ENCODE results near the gene CNTD1. TPM values are rescaled to one million over a fixed set of nuclear protein-coding genes. Genes with fewer than 3 reads are reported as not detected.
A peak's percentile ranks its signal among the peaks of the same experiment; 100 is the strongest.
"Not testable (repeated sequence)": the region's sequence is repeated elsewhere in the genome, so short reads cannot be mapped to it uniquely, and the experiment has no call there.

Gene CNTD1
- total RNA-seq, 2 donors from 2014 or later = 0.61 TPM; not detected in 1

DNA sequence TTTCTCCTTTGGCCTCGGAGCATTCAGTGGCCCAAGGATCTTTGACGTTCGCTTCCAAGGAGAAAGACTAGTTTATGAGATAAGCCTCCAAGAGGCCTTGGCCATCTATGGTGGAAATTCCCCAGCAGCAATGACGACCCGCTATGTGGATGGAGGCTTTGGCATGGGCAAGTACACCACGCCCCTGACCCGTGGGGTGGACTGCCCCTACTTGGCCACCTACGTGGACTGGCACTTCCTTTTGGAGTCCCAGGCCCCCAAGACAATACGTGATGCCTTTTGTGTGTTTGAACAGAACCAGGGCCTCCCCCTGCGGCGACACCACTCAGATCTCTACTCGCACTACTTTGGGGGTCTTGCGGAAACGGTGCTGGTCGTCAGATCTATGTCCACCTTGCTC, 53.7 kb downstream of the CNTD1 start:
- intact Hi-C loops (cut with DNase I) = no loop called here
- H3K27ac ChIP-seq = peak overlapping the region; percentile 44
- no peaks in the 10 kb centered on the region for H3K27me3 ChIP-seq
- TF ChIP-seq, protein P1, sequence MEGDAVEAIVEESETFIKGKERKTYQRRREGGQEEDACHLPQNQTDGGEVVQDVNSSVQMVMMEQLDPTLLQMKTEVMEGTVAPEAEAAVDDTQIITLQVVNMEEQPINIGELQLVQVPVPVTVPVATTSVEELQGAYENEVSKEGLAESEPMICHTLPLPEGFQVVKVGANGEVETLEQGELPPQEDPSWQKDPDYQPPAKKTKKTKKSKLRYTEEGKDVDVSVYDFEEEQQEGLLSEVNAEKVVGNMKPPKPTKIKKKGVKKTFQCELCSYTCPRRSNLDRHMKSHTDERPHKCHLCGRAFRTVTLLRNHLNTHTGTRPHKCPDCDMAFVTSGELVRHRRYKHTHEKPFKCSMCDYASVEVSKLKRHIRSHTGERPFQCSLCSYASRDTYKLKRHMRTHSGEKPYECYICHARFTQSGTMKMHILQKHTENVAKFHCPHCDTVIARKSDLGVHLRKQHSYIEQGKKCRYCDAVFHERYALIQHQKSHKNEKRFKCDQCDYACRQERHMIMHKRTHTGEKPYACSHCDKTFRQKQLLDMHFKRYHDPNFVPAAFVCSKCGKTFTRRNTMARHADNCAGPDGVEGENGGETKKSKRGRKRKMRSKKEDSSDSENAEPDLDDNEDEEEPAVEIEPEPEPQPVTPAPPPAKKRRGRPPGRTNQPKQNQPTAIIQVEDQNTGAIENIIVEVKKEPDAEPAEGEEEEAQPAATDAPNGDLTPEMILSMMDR (IDR thresholded peaks at IDR 0.05) = no peak
- H3K36me3 ChIP-seq = no peaks in the 10 kb centered on the region
- DNase-seq = no peak
- H3K9me3 ChIP-seq = no peaks in the 10 kb centered on the region
- no peak overlapping the region for H3K9ac ChIP-seq (ENCODE audit: low read depth in 2 of 2, low read length in 2 of 2)
- H3K4me3 ChIP-seq = no peak overlapping the region
- no peaks in the 10 kb centered on the region for H3K4me1 ChIP-seq

DNA sequence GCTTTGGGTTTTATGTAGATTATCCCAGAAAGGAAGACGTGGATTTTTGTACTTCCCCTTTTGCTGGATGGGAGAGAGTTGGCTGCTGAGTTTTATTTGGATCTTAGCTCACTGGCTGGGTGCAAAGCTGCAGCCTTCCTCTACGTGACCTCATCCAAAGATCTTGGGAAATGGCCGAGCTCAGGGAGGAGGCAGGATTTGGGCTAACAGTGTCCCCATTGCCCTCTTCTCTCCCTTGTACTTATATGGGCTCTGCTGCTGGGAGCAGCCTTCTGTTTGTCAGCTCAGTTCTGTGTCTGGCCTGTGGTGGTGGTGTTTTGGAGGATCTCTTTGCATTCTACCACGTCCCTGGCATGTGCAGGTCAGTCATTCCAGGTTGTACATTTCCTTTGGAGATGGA, 54.3 kb downstream of the CNTD1 start:
- no peaks in the 10 kb centered on the region for H3K4me1 ChIP-seq
- intact Hi-C loops (cut with DNase I) = no loop called here
- TF ChIP-seq, protein P1 (IDR thresholded peaks at IDR 0.05) = no peak
- peak overlapping the region in 1 of 2 donors; percentile 1 for H3K9ac ChIP-seq (ENCODE audit: low read depth in 2 of 2, low read length in 2 of 2)
- DNase-seq = no peak
- peak overlapping the region; percentile 44 for H3K27ac ChIP-seq
- H3K36me3 ChIP-seq = no peaks in the 10 kb centered on the region
- no peaks in the 10 kb centered on the region for H3K9me3 ChIP-seq
- peak overlapping the region; percentile 24 for H3K4me3 ChIP-seq
- H3K27me3 ChIP-seq = no peaks in the 10 kb centered on the region

DNA sequence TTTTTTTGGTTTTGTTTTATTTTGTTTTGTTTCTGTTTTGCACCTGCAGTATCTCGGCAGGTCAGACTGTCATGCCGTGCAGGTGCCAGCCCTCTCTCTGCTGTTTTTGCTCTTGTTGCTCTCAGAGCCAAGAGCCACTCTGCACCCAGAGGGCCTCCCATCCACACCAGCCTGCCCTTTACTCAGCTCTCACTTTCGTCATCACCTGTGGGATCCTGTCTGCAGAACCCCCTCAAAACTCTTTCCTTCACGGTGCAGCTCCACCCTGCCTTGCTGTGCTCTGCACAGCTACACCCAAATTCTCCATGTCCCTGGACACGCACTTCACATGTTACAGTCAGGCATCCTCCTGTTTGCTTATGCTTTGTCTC, 54.9 kb downstream of the CNTD1 start:
- H3K36me3 ChIP-seq = no peaks in the 10 kb centered on the region
- TF ChIP-seq, protein P1 (IDR thresholded peaks at IDR 0.05) = no peak
- peak overlapping the region; percentile 1 to 36 for H3K9ac ChIP-seq (ENCODE audit: low read depth in 2 of 2, low read length in 2 of 2)
- no peak overlapping the region for H3K27ac ChIP-seq
- intact Hi-C loops (cut with DNase I) = no loop called here
- no peaks in the 10 kb centered on the region for H3K9me3 ChIP-seq
- H3K4me1 ChIP-seq = no peaks in the 10 kb centered on the region
- no peaks in the 10 kb centered on the region for H3K27me3 ChIP-seq
- H3K4me3 ChIP-seq = peak overlapping the region; percentile 24
- no peak for DNase-seq

DNA sequence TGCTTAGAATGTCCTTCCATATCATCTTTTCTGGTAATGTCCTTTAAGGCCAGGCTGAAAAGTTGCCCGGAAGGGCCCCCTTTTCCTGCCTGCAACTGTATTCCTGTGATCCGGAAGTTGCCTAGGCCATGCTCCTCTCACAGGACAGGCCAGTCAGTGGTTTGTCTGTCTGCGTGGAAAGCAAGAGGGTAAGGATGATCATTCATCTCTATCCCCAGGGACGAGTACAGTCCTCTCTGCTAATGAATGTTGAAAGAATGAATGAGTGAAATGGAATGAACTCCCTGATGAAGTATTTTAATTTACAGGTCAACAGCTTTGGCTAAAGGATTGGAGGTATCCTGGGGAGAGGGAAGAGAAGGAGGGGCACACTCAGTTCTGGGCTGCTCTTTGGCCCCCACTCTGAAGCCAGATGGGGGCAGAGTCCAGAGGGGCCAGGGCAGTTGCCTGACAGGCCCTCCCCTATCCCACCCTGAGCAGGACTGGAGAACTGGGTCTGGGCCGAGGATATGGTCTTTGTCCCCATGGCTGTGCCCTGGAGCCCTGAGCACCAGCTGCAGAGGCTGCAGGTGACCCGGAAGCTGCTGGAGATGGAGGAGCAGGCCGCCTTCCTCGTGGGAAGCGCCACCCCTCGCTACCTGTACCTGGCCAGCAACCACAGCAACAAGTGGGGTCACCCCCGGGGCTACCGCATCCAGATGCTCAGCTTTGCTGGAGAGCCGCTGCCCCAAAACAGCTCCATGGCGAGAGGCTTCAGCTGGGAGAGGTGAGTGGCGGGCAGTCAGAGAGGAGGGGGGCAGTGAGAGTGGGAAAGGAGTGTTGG, 55.5 kb downstream of the CNTD1 start:
- Histone ChIP-seq H3K9ac (ENCODE audit: low read depth in 2 of 2, low read length in 2 of 2) (peak overlapping the region in 1 of 2 donors; percentile 36), H3K36me3 (no peaks in the 10 kb centered on the region), H3K9me3 (no peaks in the 10 kb centered on the region), H3K27ac (no peak overlapping the region), H3K4me3 (peak overlapping the region; percentile 24), H3K27me3 (no peaks in the 10 kb centered on the region), H3K4me1 (no peaks in the 10 kb centered on the region)
- DNase-seq = no peak
- intact Hi-C loops (cut with DNase I) = no loop called here
- TF ChIP-seq, protein P1 (IDR thresholded peaks at IDR 0.05) = no peak

DNA sequence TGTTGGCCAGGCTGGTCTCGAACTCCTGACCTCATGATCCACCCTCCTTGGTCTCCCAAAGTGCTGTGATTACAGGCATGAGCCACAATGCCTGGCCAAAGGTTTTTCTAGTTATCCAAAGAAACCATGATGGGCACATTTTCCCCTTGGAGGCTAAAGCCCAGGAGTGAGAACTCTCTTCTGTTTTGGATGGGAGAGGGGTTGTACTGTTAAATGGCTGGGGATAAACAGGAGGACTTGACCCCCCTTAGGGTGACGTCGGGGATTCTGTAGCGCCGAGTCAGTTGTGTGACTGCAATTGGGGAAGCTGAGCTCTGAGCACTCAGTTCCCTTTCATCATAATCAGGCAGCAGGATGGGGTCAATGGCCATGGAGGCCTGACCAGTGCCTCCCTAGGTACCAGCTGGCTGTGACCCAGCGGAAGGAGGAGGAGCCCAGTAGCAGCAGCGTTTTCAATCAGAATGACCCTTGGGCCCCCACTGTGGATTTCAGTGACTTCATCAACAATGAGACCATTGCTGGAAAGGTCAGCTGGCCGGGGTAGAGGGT, 56.5 kb downstream of the CNTD1 start:
- intact Hi-C loops (cut with DNase I) = no loop called here
- DNase-seq = no peak
- Histone ChIP-seq H3K27me3 (no peaks in the 10 kb centered on the region), H3K36me3 (no peaks in the 10 kb centered on the region), H3K9me3 (no peaks in the 10 kb centered on the region), H3K4me3 (no peak overlapping the region), H3K9ac (ENCODE audit: low read depth in 2 of 2, low read length in 2 of 2) (no peak overlapping the region), H3K27ac (no peak overlapping the region), H3K4me1 (no peaks in the 10 kb centered on the region)
- TF ChIP-seq, protein P1 (IDR thresholded peaks at IDR 0.05) = no peak

DNA sequence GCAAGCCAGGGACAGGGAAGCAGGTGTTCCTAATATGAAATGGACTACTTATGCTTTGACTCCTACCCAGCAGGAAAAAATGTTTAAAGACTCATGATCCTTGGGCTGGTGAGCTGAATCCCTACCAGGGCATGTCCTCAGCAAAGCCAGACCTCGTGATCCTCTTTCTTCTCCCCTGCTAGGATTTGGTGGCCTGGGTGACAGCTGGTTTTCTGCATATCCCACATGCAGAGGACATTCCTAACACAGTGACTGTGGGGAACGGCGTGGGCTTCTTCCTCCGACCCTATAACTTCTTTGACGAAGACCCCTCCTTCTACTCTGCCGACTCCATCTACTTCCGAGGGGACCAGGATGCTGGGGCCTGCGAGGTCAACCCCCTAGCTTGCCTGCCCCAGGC, 57.4 kb downstream of the CNTD1 start:
- H3K9ac ChIP-seq (ENCODE audit: low read depth in 2 of 2, low read length in 2 of 2); H3K4me1 ChIP-seq; H3K9me3 ChIP-seq; H3K4me3 ChIP-seq; H3K36me3 ChIP-seq; DNase-seq; H3K27ac ChIP-seq; intact Hi-C loops (cut with DNase I); H3K27me3 ChIP-seq: not testable (repeated sequence)

DNA sequence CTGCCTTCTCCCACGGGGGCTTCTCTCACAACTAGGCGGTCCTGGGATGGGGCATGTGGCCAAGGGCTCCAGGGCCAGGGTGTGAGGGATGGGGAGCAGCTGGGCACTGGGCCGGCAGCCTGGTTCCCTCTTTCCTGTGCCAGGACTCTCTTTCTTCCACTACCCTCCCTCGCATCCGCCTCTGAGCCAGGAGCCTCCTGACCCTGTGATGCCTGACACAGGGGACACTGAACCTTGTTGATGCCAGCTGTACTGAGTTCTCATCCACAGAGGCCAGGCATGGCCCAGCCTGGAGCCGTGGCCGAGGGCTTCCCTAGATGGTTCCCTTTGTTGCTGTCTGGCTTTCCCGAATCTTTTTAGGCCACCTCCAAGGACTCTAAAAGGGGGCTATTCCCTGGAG, 57.9 kb downstream of the CNTD1 start:
- DNase-seq; H3K4me3 ChIP-seq; H3K9me3 ChIP-seq; H3K27ac ChIP-seq; H3K36me3 ChIP-seq; intact Hi-C loops (cut with DNase I); H3K9ac ChIP-seq (ENCODE audit: low read depth in 2 of 2, low read length in 2 of 2); H3K4me1 ChIP-seq; H3K27me3 ChIP-seq: not testable (repeated sequence)
